Measurements from ENCODE around the gene NPAS3. TPM values are rescaled to one million over a fixed set of nuclear protein-coding genes. Genes with fewer than 3 reads are reported as not detected.

The NPAS3 gene
- total RNA-seq, 1 donor from 2014 or later = 2.0 TPM

GRCh38 chr14:33475623-33476022 lies 536.9 kb downstream of the NPAS3 start:
- DNase-seq (ENCODE audit: low read depth) = peak; percentile 14
- peak; percentile 73 for TF ChIP-seq CTCF (IDR thresholded peaks at IDR 0.05; ENCODE audit: insufficient read depth, low read length, poor library complexity, severe bottlenecking)
- no peak overlapping the region for H3K4me3 ChIP-seq (ENCODE audit: low read depth, low read length)
- no peaks in the 10 kb centered on the region for H3K36me3 ChIP-seq (ENCODE audit: control insufficient read depth, insufficient read depth, low read length)
- H3K27me3 ChIP-seq (ENCODE audit: control insufficient read depth, insufficient read depth, low read length) = no peaks in the 10 kb centered on the region

GRCh38 chr14:33477797-33478196 lies 539.1 kb downstream of the NPAS3 start:
- H3K4me3 ChIP-seq (ENCODE audit: low read depth, low read length) = no peak overlapping the region
- TF ChIP-seq CTCF (IDR thresholded peaks at IDR 0.05; ENCODE audit: insufficient read depth, low read length, poor library complexity, severe bottlenecking) = no peak
- H3K36me3 ChIP-seq (ENCODE audit: control insufficient read depth, insufficient read depth, low read length) = no peaks in the 10 kb centered on the region

GRCh38 chr14:33480071-33480886 lies 541.6 kb downstream of the NPAS3 start:
- Histone ChIP-seq H3K4me3 (ENCODE audit: low read depth, low read length) (no peak overlapping the region), H3K36me3 (ENCODE audit: control insufficient read depth, insufficient read depth, low read length) (no peaks in the 10 kb centered on the region), H3K27me3 (ENCODE audit: control insufficient read depth, insufficient read depth, low read length) (no peaks in the 10 kb centered on the region)
- DNase-seq (ENCODE audit: low read depth) = no peak
- no peak for TF ChIP-seq CTCF (IDR thresholded peaks at IDR 0.05; ENCODE audit: insufficient read depth, low read length, poor library complexity, severe bottlenecking)

More at GRCh38 chr14:33477797-33478196, 539.1 kb downstream of the NPAS3 start:
- no peak for DNase-seq (ENCODE audit: low read depth)
- no peaks in the 10 kb centered on the region for H3K27me3 ChIP-seq (ENCODE audit: control insufficient read depth, insufficient read depth, low read length)

GRCh38 chr14:33480887-33481184 lies 542.2 kb downstream of the NPAS3 start:
- no peaks in the 10 kb centered on the region for H3K27me3 ChIP-seq (ENCODE audit: control insufficient read depth, insufficient read depth, low read length)
- no peaks in the 10 kb centered on the region for H3K36me3 ChIP-seq (ENCODE audit: control insufficient read depth, insufficient read depth, low read length)
- H3K4me3 ChIP-seq (ENCODE audit: low read depth, low read length) = no peak overlapping the region
- no peak for TF ChIP-seq CTCF (IDR thresholded peaks at IDR 0.05; ENCODE audit: insufficient read depth, low read length, poor library complexity, severe bottlenecking)
- no peak for DNase-seq (ENCODE audit: low read depth)

- TF ChIP-seq CTCF (IDR thresholded peaks at IDR 0.05; ENCODE audit: insufficient read depth, low read length, poor library complexity, severe bottlenecking) = no peak
- no peak for DNase-seq (ENCODE audit: low read depth)
- Histone ChIP-seq H3K27me3 (ENCODE audit: control insufficient read depth, insufficient read depth, low read length) (no peaks in the 10 kb centered on the region), H3K4me3 (ENCODE audit: low read depth, low read length) (no peak overlapping the region), H3K36me3 (ENCODE audit: control insufficient read depth, insufficient read depth, low read length) (no peaks in the 10 kb centered on the region)
These were observed 544.4 kb downstream of the NPAS3 start for GRCh38 chr14:33483110-33483509.

GRCh38 chr14:33483541-33483940 lies 544.9 kb downstream of the NPAS3 start:
- no peak for TF ChIP-seq CTCF (IDR thresholded peaks at IDR 0.05; ENCODE audit: insufficient read depth, low read length, poor library complexity, severe bottlenecking)
- no peak for DNase-seq (ENCODE audit: low read depth)
- Histone ChIP-seq H3K4me3 (ENCODE audit: low read depth, low read length) (no peak overlapping the region), H3K36me3 (ENCODE audit: control insufficient read depth, insufficient read depth, low read length) (no peaks in the 10 kb centered on the region), H3K27me3 (ENCODE audit: control insufficient read depth, insufficient read depth, low read length) (no peaks in the 10 kb centered on the region)

Measured in kidney epithelial cell (primary cell).